ENCODE results near the gene APLP2.
A peak's percentile ranks its signal among the peaks of the same experiment; 100 is the strongest.
"Not testable (repeated sequence)": the region's sequence is repeated elsewhere in the genome, so short reads cannot be mapped to it uniquely, and the experiment has no call there.

The APLP2 gene

DNA sequence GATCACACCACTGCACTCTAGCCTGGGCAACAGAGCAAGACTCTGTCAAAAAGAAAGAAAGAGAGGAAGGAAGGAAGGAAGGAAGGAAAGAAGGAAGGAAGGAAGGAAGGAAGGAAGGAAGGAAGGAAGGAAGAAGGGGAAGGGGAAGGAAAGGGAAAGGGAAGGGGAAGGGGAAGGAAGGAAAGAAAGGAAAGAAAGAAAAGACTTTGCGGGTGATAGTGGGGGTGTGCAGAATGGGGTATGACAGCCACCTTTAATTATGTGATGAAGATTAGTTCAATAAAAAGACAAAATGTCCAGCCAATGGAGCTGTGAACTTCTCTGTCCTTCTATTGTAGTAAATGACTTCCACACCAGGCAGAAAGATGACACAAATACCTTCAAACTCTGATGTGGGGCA lies 8.7 kb upstream of the APLP2 start:
- DNase-seq: no peak

DNA sequence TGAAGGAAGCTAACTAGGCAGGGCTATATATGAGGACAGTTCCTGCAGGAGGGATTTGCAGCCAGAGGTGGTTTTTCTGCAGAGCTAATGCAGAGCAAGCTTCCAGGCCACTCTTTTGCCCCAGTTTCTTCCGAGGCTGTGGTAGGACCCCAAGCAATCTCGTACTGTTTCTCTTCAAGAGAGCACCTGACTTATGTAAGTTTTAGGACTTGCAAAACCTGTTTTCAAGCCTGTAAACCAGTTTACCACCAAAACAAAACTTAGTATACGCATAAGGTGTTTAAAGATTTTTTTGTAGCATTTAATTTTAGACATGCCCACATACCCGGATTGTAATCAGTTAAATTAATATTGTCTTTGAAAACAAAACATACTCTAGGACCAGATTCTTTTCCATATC lies 7.7 kb upstream of the APLP2 start:
- no peak for DNase-seq

DNA sequence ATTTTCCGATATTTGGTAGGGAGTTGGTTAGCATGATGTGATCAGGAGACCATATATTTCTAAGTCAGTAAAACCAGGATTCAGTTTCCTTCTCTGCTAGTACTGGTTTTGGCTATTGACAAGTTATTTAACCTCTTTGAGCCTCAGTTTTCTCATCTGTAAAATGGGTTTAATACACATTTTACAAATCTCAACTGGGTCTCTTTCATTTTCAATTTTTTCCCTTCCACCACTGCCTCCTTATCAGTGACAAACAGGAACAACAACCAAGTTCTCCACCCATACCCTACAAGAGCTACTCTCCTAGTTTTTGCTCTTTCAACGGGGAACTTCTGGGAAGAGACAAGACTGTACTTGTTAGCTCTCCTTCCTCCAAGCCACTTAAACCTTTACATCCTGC lies 6.2 kb upstream of the APLP2 start:
- DNase-seq: no peak

DNA sequence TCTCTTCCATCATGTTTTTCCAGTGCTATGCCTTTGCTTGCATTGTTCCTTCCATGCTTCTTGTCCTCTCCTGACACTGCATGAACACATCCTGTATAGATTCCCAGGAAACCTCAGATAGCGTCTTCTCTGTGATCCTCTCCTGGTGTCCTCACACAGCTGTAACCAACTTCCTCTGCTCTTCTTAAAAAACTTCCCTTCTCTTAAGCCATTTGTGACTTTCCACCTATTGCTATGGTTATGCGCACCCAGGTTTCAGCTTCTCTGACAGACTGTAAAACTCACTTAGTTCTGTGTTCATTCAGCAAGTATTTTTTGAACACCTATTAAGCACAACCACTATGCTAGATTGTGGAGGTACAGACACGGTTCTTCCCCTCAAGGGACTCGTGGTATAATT lies 5.1 kb upstream of the APLP2 start:
- no peak for DNase-seq

DNA sequence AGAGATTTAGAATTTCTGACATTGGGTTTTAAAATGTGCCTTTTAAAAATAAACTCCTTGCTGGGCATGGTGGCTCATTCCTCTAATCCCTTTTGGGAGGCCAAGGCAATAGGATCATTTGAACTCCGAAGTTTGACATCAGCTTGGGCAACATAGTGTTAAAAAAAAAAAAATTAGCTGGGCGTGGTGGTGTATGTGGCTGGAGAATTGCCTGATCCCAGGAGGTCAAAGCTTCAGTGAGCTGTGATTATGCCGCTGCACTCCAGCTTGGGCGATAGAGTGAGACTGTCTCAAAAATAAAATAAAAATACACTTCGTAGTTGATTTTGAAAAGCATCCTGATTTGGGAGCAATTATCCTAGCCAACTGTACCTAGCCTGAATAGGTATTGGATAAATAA lies 3.4 kb upstream of the APLP2 start:
- DNase-seq: no peak

DNA sequence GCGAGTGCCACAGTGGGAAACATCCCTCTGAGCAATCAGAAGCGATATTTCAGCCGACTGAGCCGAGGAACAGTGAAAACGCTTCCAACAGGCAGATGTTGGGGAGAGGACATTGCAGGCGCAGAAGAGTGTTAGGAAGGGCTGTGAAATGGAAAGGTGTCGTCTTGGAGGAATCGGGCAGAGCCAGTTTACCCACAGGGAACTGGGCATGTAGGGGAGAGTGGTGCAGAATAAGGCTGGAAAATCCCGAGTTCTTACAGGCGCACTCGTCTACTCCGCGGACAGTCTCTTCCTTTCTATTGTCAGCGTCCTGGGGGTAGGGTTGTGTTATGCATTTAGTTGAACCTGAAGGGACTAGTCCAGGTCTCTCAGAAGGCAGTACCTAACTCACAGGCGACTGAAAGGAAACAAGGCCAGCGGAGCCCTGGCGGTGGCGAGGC lies 1.1 kb upstream of the APLP2 start:
- DNase-seq: no peak

DNA sequence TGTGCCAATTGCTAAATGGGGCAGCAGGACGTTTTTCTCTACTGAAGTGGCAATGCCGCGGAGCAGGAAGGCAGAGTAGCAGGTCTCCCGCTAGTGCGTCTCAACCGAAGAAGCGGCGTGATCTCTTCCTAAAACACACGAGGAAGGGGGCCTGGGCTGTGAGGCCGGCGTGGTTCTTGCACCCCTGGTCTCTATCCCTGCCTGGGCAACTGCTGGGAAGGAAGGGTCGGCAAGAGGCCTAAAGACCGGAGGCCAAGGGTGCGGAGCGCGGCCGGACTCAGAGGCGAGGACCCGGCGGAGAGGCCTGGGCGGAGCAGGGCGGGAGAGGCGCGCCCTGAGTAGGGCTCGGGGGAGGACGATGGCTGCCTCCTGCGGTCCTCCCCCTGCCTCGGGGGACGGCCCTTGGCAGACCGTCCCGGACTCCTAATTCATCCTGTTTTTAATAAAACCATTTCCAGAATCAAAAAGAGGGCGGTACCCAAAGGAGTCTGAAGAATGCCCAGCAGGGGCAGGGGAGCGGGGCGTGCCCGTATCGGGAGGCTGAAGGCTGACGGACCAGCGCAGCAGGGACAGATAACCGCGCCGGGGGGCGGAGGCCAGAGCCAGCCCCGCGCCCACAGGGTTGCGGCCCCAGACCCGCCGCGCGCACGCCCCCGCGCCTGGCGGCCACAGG lies 572 bp upstream of the APLP2 start:
- peak; percentile 84 for DNase-seq

DNA sequence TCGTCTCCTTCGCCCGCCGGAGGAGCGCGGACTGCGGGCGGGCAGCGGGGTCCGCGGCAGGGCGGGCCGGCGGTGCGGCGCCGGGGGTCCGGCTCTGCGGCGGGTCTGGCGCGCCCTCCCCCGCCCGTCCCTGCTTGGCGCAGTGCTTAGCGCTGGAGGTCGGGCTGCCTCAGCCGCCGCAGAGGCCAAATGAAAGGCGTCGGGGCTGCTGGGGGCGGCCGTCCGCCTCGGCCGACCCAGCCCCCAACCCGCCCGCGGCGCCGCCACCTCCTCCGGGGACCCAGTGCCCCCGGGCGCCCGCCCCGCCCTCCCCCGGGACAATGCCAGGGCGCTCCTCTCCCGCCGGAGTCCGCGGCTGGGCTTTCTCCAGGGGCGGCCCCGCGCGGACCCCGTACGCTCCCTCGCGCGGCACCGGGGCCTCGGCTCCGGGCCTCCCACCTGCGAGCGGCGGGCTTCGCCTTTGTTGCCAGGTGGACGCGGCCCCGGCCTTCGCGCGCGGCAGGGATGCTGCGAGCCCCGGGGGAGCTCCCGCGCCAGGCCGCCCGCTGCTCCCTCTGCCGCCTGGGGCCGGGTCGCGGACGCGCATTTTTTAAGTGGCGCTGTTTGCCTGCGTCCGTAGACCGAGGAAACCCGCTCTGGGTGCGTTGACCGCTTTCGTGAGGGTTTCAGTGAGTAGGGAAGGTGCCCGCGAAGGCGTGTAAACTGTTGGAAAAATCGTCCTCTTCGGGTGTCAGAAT lies 583 bp downstream of the APLP2 start:
- DNase-seq: no peak

DNA sequence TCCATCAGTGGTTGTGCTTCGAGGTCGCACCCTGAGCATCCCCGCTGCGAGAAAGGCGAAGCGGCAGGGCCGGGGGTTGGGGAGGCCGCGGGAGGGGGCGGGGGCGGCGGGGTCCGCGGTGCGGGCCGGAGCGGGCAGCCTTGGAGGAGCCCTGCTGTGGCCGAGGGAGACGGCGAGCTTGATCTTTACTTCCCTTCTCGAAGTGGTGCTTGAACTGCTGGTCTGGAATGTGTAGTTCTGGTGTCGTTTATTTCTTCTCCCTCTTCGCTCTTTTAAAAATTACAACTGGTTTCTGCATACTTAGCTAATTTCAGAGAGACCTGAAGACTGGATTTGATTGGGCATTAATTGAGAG lies 1.1 kb downstream of the APLP2 start:
- DNase-seq: no peak

DNA sequence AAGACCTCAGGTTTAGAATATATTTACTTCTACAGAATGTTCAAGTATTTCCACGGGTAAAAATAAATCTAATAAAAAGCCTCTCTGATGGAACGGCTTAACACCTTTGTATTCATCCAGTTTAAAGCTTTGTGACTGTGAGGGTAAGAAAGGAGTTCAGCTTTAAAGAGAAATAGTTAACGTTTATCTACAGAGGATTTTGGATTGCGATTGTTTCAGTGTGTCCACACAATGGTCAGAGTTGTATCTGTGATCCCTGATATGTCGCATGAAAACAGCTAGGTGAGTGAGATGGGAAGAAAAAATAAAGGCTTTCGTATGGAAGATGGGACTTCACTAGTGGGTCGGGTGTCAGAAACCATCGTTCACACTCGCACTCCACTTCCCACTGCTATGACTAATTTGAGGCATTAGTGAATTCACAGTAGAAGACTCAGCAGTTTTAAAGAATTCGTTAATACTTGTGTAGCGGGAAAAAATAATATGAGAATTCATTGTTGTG lies 1.6 kb downstream of the APLP2 start:
- DNase-seq: no peak

DNA sequence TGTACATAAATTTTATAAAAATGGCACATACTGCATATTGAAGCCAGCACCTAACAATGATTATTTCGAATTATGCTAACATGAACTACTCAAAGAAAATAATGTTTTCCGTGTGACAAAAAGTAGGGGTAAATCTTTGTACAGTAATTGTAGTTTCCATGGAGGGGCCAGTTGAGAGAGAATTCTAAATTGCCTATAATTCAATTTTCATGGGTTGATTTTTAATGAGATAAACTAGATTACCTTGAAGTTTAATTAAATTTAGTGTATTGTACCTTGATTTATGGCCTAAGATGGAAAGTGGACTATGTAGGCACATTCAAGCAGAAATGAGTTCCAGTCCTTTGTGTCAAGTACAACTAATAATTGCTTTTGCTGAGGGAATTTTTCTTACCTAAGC lies 5.0 kb downstream of the APLP2 start:
- DNase-seq: no peak

DNA sequence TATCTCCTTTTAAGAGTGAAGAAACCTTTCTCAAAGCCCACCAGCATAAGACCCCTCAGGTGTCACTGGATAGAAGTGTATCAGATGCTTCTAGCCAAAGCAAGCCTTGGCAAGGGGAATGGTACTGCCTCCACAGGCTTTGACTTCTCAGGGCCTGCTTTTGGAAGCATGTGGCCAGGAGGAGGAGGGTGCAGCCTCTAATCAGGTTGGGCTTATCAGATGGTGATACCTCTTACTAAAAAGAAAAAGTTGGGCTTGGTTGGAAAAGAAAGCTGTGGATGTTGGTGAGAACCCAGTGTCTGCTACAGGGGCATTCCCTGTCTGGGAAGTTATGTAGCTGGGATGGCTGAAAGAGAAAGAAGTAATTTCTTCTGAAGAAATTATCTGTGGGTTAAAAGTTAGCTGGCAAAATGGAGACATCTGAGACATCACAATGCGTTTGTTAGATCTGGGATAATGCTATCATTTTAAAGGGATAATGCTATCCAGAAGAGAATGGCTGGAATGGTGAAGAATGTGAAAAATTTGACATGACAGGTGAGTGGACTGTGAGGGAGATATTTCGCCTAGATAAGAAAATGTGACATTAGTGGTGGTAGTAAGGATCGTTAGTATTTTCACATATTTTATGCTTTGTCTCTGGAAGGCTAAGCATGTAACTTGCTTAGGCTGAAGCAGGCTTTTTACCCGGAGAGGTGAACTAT lies 7.2 kb downstream of the APLP2 start:
- DNase-seq: peak; percentile 31

DNA sequence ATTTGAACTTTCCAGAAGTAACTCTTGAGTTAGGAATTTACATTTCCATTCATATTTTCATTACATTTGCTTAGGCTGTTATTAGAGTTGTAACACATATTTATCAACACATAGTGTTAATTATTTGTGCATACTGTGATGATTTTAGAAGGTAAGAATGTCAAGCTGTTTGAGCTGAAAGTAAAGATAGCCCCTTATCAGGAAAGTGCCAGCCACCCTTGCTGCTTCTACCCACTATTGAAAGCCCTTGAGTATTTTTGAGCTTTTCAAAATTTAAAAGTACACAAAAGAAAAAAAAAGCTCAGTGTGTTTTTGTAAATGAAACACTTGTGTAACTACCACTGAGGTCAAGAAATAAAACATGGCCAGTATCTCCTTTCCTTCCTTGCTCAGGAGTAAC lies 8.0 kb downstream of the APLP2 start:
- no peak for DNase-seq

DNA sequence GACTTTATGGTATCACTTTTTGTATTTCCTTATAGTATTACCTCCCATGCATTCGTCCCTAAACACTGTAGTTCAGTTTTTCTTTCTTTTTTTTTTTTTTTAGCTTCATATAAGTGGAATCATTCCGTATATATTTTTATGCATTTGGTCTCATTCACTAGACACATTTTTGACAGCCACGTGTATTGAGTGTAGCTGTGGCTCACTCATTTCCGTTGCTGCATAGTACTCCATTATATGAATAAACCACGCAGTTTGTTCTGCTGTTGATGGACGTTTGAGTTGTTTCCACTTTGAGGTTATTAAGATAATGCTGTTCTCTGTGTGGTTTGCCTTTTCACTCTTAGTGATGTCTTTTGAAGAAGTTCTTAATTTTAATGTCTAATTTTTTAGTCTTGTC lies 8.4 kb downstream of the APLP2 start:
- DNase-seq: no peak

DNA sequence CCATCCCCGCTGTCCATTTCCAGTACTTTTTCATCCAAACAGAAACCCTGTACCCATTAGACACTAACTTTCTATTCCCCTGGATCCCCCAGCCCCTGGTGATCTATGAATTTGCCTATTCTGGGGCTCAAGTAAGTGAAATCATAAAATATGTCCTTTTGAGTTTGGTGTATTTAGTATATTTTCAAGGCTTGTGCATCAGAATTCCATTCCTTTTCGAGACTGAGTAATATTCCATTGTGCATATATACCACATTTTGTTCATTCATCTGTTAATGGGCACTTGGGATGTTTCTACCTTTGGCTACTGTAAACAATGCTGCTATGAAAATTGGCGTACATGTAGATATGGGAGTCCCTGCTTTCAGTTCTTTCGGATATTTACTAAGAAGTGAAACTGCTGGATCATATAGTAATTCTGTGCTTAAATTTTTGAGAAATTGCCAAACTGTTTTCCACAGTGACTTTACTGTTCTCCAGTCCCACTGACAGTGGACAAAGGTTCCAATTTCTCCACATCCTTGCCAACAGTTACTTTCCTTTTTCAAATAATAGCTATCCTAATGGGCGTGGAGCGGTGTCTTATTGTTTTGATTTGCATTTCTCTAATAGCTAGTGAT lies 16.1 kb downstream of the APLP2 start:
- no peak for DNase-seq

DNA sequence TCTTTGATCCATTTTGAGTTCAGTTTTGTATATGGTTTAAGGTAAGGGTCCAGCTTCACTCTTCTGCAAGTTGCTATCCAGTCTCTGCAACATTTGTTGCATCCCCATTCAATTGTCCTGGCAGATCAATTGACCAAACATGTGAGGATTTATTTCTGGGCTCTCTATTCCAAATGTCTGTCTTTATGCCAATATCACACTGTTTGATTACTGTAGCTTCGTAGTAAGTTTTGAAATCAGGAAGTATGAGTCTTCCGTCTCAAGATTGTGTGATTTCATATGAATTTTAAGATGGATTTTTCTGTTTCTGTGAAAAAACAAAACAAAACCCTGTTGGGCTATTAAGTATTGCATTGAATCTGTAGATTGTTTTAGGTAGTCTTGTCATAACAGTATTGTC lies 17.0 kb downstream of the APLP2 start:
- DNase-seq: no peak

DNA sequence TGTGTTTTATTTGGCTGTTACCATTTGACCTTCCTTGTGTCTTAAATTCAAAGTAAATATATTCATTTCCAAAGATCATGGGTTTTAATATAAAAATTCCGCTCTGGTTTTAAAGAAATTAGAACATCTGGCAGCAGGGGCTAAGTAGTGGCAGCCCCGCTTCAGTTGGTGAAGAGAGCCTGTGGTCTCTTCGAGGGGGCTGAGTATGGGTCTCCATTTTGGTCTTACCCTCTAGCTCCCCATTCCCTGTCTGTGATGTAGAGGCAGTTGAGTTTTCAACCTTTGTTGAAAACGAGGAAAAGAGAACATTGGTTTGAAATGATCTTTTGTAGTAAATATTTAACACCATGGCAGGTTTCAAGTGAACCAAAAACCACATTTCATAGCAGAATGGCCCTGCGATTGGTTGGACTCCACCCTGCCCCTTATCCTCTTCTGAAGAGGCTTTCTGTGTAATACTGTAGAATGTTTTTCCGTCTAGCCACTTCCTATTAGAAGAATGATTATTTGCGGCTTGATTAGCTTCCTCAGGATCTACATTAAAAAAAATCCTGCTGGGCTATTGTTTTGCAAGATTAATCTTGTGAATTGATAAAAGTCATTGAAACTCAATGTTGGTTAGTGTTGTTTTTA lies 17.7 kb downstream of the APLP2 start:
- DNase-seq: no peak

DNA sequence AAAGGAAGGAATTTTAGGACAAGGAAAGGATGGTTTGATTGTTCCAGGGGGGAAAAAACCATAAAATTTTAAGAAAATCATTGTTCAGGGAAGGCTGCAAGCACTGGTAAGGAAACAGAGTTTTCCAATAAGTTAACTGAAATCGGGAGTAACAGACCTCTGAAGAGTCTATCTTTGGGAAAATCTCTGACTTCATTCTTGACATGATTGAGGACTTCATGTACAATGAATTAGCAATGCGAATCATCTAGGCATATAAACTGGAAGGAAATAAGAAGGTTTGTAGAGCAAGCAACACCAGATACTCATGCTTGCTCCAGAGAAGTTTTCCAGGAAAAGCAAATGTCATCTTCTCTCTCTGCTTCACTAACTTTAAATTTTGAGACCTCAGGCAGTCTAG lies 18.5 kb downstream of the APLP2 start:
- no peak for DNase-seq

DNA sequence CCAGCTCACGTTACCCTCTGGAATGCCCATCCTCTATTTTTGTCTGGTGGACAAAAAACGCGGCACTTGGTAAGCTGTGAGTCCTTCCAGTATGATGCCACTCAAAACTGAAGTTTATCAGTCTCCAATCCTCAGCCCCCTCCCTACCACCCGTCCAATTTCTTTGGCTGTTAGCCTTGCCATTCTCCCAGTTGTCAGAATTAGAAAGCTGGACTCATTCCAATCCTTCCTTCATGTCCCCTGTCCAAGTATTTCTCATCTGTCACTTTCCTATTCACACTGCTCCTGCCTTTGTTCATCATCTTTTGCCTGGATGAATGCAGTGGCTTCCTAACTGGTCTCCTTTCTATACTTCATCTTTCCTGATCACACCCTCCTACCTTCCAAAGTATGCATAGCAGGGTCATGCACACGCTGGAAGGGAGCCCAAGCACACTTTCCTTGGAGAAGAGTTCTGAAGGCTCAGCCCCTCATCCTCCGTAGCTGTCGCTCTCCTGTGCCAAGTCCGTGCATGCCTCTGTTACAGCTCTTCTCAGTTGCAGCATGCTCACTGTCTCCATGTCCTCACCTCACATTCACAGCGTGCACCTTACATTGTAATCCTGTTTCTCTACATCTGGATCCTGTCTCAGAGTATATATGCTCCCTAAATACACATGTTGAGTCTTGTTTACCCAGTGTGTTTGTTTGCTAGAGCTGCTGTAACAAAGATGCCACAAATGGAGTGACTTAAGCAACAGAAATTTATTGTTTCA lies 19.4 kb downstream of the APLP2 start:
- DNase-seq: no peak

DNA sequence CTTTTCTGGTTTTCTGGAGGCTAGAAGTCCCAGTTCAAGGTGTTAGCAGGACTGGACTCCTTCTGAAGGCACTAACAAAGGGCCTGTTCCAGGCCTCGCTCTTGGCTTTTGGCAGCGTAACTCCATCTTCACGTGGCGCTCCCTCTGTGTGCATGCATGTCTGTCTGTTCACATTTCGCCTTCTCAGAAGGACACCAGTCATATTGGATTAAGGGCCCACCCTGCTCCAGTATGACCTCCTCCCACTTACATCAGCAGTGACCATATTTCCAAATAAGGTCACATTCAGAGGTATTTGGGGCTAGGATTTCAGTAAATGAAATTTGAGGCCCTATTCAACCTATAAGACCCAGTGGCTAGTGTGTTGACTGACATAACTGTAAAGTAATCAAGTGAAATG lies 20.0 kb downstream of the APLP2 start:
- no peak for DNase-seq

DNA sequence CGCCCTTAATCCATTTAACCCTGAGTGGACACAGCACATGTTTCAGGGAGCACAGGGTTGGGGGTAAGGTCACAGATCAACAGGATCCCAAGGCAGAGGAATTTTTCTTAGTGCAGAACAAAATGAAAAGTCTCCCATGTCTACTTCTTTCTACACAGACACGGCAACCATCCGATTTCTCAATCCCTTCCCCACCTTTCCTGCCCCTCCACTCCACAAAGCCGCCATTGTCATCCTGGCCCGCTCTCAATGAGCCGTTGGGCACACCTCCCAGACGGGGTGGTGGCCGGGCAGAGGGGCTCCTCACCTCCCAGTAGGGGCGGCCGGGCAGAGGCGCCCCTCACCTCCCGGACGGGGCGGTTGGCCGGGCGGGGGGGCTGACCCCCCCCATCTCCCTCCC lies 20.8 kb downstream of the APLP2 start:
- not testable (repeated sequence) for DNase-seq

DNA sequence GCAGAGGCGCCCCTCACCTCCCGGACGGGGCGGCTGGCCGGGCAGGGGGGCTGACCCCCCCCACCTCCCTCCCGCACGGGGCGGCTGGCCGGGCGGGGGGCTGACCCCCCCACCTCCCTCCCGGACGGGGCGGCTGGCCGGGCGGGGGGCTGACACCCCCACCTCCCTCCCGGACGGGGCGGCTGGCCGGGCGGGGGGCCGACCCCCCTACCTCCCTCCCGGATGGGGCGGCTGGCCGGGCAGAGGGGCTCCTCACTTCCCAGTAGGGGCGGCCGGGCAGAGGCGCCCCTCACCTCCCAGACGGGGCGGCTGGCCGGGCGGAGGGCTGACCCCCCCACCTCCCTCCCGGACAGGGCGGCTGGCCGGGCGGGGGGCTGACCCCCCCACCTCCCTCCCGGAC lies 21.5 kb downstream of the APLP2 start:
- DNase-seq: not testable (repeated sequence)

All from NCI-H226 (cell line).